ENCODE data around the gene RBPJL. TPM values are rescaled to one million over a fixed set of nuclear protein-coding genes. Genes with fewer than 3 reads are reported as not detected.

Gene RBPJL
- total RNA-seq, 1 donor from 2014 or later: not detected

DNA sequence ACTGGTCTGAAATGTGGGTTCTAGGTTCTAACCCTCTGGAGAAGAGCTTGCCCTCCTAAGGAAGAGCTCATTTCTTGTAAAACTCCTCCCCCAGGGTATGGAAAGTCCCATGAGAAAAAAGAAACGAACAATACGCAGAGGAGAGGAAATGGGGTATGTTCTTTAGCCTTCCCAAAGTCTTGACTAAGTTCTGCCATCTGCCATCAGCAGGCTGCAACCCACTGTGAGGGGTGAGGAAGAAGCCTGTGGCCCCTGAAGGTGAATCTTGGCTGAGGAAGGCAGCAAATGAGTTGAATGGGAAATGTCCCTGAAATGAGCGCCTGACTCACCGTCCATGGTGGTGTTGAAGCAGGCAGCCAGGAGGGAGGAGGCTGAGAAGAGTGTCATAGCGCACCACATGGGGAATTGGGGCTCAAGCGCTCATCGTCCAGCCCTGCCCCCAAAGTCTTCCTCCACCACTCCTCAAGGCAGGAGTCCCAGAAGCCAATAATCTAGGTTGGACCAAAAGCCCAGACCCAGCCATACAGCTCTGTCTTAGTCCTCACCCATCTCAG, 11.8 kb downstream of the RBPJL start:
- intact Hi-C loops (cut with DNase I): loop anchor here (2.0 kb wide), 1 partner anchor 44 kb away; the partner anchor contains the start of gene SYS1
- no peak for DNase-seq (ENCODE audit: low spot score in 2 of 2)
- TF ChIP-seq, protein P1, sequence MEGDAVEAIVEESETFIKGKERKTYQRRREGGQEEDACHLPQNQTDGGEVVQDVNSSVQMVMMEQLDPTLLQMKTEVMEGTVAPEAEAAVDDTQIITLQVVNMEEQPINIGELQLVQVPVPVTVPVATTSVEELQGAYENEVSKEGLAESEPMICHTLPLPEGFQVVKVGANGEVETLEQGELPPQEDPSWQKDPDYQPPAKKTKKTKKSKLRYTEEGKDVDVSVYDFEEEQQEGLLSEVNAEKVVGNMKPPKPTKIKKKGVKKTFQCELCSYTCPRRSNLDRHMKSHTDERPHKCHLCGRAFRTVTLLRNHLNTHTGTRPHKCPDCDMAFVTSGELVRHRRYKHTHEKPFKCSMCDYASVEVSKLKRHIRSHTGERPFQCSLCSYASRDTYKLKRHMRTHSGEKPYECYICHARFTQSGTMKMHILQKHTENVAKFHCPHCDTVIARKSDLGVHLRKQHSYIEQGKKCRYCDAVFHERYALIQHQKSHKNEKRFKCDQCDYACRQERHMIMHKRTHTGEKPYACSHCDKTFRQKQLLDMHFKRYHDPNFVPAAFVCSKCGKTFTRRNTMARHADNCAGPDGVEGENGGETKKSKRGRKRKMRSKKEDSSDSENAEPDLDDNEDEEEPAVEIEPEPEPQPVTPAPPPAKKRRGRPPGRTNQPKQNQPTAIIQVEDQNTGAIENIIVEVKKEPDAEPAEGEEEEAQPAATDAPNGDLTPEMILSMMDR (IDR thresholded peaks at IDR 0.05): no peak

DNA sequence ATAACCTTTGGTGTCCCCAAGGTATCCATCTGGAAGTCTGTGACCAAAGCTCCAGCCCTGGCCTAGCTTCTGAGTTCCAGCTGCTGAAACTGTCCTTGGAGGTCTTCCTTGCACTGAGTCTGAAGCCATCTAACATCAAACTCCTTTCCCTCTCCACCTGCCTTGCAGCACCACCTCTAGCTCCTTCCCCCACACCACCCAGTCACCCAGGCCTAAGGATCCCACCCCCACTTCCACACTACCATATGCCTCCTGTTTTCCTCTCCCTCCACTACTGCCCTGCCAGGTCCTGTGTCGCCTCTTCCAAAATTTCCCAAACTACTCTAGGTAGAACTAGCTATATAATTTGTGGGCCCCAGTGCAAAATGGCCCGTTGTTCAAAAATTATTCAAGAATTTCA, 12.3 kb downstream of the RBPJL start:
- H3K4me1 ChIP-seq: no peaks in the 10 kb centered on the region
- no peak for DNase-seq (ENCODE audit: low spot score in 2 of 2)

More for the DNA sequence above, 11.8 kb downstream of the RBPJL start:
- Histone ChIP-seq H3K9me3 (no peaks in the 10 kb centered on the region), H3K36me3 (no peaks in the 10 kb centered on the region), H3K4me3 (no peak overlapping the region), H3K27me3 (no peaks in the 10 kb centered on the region), H3K4me1 (no peaks in the 10 kb centered on the region), H3K27ac (no peak overlapping the region)

DNA sequence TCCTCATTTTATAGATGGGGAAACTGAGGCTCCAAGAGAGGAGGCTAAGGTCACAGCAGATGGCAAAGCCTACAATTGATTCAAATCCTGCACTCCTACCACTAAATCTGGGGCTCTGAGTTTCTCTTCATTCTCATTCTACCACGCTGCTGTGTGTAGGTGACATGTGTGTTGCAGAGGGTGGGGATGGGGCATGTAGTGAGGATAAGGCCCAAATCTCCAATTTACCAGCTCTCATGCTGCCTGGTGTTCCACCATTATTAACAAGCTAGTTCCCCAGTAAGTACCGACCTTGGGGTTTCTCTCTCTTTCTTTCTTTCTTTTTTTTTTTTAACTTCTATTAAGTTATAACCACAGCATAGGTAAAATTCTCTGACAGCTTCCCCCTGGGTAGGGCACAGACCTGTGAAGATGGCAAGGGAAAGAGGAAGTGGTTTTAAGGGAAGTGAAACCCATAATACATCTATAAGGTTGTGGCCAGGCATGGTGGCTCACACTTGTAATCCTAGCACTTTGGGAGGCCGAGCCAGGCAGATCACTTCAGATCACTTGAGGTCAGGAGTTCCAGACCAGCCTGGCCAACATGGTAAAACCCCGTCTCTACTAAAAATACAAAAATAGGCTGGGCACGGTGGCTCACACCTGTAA, 14.4 kb downstream of the RBPJL start:
- no peak overlapping the region for H3K27ac ChIP-seq
- intact Hi-C loops (cut with DNase I): no loop called here

More for the DNA sequence above, 12.3 kb downstream of the RBPJL start:
- TF ChIP-seq, protein P1 (IDR thresholded peaks at IDR 0.05): no peak
- Histone ChIP-seq H3K27me3 (no peaks in the 10 kb centered on the region), H3K4me3 (no peak overlapping the region), H3K9me3 (no peaks in the 10 kb centered on the region), H3K27ac (no peak overlapping the region), H3K36me3 (no peaks in the 10 kb centered on the region)
- intact Hi-C loops (cut with DNase I): loop anchor here (1.0 to 2.0 kb wide), 3 partner anchors 44 to 452 kb away; partner anchors contain the start of gene SYS1

DNA sequence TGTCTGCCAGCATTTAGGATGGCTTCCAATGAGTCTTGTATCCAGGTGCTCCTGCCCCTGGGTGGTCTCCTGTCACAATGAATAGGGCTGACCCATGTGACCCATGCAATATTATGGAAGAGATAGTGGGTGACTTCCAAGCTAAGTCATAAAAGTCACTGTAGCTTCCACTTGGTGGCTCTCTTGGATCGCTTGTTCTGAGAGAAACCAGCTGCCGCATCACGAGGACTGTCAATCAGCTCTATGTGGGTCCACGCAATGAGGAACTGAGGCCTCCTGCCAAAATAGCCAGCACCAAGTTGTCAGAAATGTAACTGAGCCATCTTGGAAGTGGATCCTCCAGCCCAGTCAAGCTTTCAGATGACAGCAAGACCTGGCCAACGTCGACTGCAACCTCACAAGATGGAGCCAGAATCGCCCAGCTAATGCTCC, 16.3 kb downstream of the RBPJL start:
- H3K36me3 ChIP-seq: peaks cover 14 to 23% of the 10 kb centered on the region in 2 donors
- H3K27me3 ChIP-seq: no peaks in the 10 kb centered on the region
- intact Hi-C loops (cut with DNase I): no loop called here
- H3K4me1 ChIP-seq: no peaks in the 10 kb centered on the region
- H3K9me3 ChIP-seq: no peaks in the 10 kb centered on the region
- H3K4me3 ChIP-seq: no peak overlapping the region
- no peak overlapping the region for H3K27ac ChIP-seq
- TF ChIP-seq, protein P1 (IDR thresholded peaks at IDR 0.05): peak in 2 of 3 experiments; percentile 36 to 41
- DNase-seq (ENCODE audit: low spot score in 2 of 2): no peak

More for the DNA sequence above, 14.4 kb downstream of the RBPJL start:
- H3K9me3 ChIP-seq: no peaks in the 10 kb centered on the region
- TF ChIP-seq, protein P1 (IDR thresholded peaks at IDR 0.05): no peak
- peaks cover 6 to 11% of the 10 kb centered on the region in 2 donors for H3K36me3 ChIP-seq
- H3K4me3 ChIP-seq: no peak overlapping the region
- H3K27me3 ChIP-seq: no peaks in the 10 kb centered on the region
- DNase-seq (ENCODE audit: low spot score in 2 of 2): no peak
- H3K4me1 ChIP-seq: no peaks in the 10 kb centered on the region

DNA sequence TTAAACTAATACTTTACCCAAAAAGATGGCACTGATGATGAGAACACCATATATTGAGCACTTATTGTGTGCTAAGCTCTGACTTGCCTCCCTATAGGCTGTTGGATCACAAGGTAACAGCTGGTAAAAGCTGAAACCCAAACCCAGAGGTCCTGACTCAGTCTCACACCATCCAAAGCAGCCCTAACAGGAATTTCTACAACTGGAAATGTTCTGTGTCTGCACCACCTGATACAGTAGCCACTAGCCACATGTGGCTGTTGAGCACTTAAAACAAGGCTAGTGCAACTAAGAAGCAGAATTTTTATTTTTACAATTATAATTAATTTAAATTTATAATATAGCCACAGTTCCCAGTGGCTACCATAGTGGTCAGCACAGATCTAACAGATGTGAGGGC, 17.1 kb downstream of the RBPJL start:
- TF ChIP-seq, protein P1 (IDR thresholded peaks at IDR 0.05): no peak
- Histone ChIP-seq H3K27me3 (no peaks in the 10 kb centered on the region), H3K9me3 (no peaks in the 10 kb centered on the region), H3K4me3 (no peak overlapping the region), H3K27ac (no peak overlapping the region), H3K36me3 (peaks cover 21 to 31% of the 10 kb centered on the region in 2 donors), H3K4me1 (no peaks in the 10 kb centered on the region)
- no peak for DNase-seq (ENCODE audit: low spot score in 2 of 2)
- intact Hi-C loops (cut with DNase I): no loop called here
